H1 (cell line): ENCODE results near the gene RAMP3. TPM values are rescaled to one million over a fixed set of nuclear protein-coding genes. Genes with fewer than 3 reads are reported as not detected.

ENCODE experiments used
- ASH2L ChIP-seq: fragments of 200-600, 300-600 bp; sonication (generic); IDR thresholded peaks from one replicate; pipeline ENCODE4 v1.7.1; 2017; ENCODE audit warnings: low read length
- BRCA1 ChIP-seq: IDR thresholded peaks from 2 replicates; pipeline ENCODE4 v1.6.1; 2012; ENCODE audit warnings: low read depth, low read length, improper control_type of control experiment
- CHD1 ChIP-seq: IDR thresholded peaks from 2 replicates; pipeline ENCODE4 v1.6.1; 2012; ENCODE audit warnings: low read depth, low read length, improper control_type of control experiment
- FOSL1 ChIP-seq: IDR thresholded peaks from 2 replicates; pipeline ENCODE4 v1.6.1; 2011; ENCODE audit warnings: mild to moderate bottlenecking, low read depth, low read length, moderate library complexity; ENCODE audit not compliant: insufficient read depth
- GTF2F1 ChIP-seq: IDR thresholded peaks from 2 replicates; pipeline ENCODE4 v1.6.1; 2012; ENCODE audit warnings: low read depth, low read length, improper control_type of control experiment, borderline replicate concordance
- JUND ChIP-seq: IDR thresholded peaks from 2 replicates; pipeline ENCODE4 v1.6.1; 2011; ENCODE audit warnings: mild to moderate bottlenecking, improper control_type of control experiment, low read length
- KDM1A ChIP-seq: fragments of 200-600, 300-600 bp; sonication (generic); IDR thresholded peaks from 2 replicates; pipeline ENCODE4 v1.7.1; 2016; ENCODE audit warnings: mild to moderate bottlenecking, low read length, borderline replicate concordance
- MAFK ChIP-seq: IDR thresholded peaks from 2 replicates; pipeline ENCODE4 v1.6.1; 2012; ENCODE audit warnings: low read depth, mild to moderate bottlenecking, improper control_type of control experiment, low read length
- POLR2A ChIP-seq, 2 experiments: IDR thresholded peaks; 1 replicate in 1 of 2; 2 replicates in 1 of 2; pipeline ENCODE4 v1.6.1; 2011; ENCODE audit warnings: low read depth in 2 of 2, low read length in 2 of 2, mild to moderate bottlenecking in 2 of 2; ENCODE audit errors: control extremely low read depth in 1 of 2
- POU5F1 ChIP-seq: IDR thresholded peaks from 2 replicates; pipeline ENCODE4 v1.6.1; 2011; ENCODE audit warnings: low read depth, mild to moderate bottlenecking, low read length, moderate library complexity
- RAD21 ChIP-seq, 2 experiments: IDR thresholded peaks in 1 of 2; conservative IDR thresholded peaks in 1 of 2; 2 replicates each; pipeline ENCODE4 v1.6.1; 2011; ENCODE audit warnings: low read depth in 2 of 2, low read length in 2 of 2, improper control_type of control experiment in 1 of 2, inconsistent platforms in 1 of 2, mild to moderate bottlenecking in 1 of 2, moderate library complexity in 1 of 2
- RNF2 ChIP-seq: fragments of 200-900, 300-1000 bp; sonication (generic); IDR thresholded peaks from 2 replicates; pipeline ENCODE4 v1.7.1; 2016; ENCODE audit warnings: borderline replicate concordance, low read depth, mild to moderate bottlenecking, antibody characterized with exemption, low read length; ENCODE audit not compliant: poor library complexity, severe bottlenecking; ENCODE audit errors: missing control alignments
- SAP30 ChIP-seq: fragments of 300-600 bp; sonication (generic); IDR thresholded peaks from 2 replicates; pipeline ENCODE4 v1.7.1; 2012; ENCODE audit warnings: low read length, moderate library complexity, mild to moderate bottlenecking, inconsistent platforms; ENCODE audit not compliant: insufficient read depth, insufficient replicate concordance
- SP4 ChIP-seq: IDR thresholded peaks from 2 replicates; pipeline ENCODE4 v1.6.1; 2012; ENCODE audit warnings: low read length, inconsistent platforms
- SRF ChIP-seq: IDR thresholded peaks from 2 replicates; pipeline ENCODE4 v1.6.1; 2011; ENCODE audit warnings: mild to moderate bottlenecking, low read depth, low read length, moderate library complexity
- TAF1 ChIP-seq: IDR thresholded peaks from 2 replicates; pipeline ENCODE4 v1.6.1; 2011; ENCODE audit warnings: mild to moderate bottlenecking, low read depth, low read length
- ZNF274 ChIP-seq: IDR thresholded peaks from 2 replicates; pipeline ENCODE4 v1.7.0; 2012; ENCODE audit warnings: low read length, borderline replicate concordance; ENCODE audit errors: extremely low read depth
- polyA plus RNA-seq, 7 experiments: library from polyadenylated mRNA; depleted of rRNA in 3 of 7; stranded (reverse) in 5 of 7; unstranded in 2 of 7; fragments of >200 nt in 5 of 7; fragments of 200-250 nt in 2 of 7; gene quantifications; 1 replicate in 5 of 7; 2 replicates in 1 of 7; 4 replicates in 1 of 7; pipeline versions ENCODE4 v1.2.1 to v1.2.3, GENCODE V29; 2011 to 2013; ENCODE audit warnings: missing spikeins in 2 of 7, mixed read lengths in 2 of 7
- total RNA-seq: library from RNA; stranded (reverse); fragmentation: NEBNext Ultra II Directional; extraction: Animal tissue kit (Norgen Biotek cat#: 25700); gene quantifications from 2 replicates; pipeline ENCODE4 v1.2.1, GENCODE V29; 2021
- TF ChIP-seq, protein P1 (sequence below), 3 experiments: IDR thresholded peaks; 1 replicate in 2 of 3; 2 replicates in 1 of 3; pipeline versions ENCODE4 v1.5.1 to v1.6.1; 2011; ENCODE audit warnings: low read length in 3 of 3, mild to moderate bottlenecking in 3 of 3, inconsistent platforms in 2 of 3, low read depth in 1 of 3, moderate library complexity in 1 of 3; ENCODE audit not compliant: insufficient read depth in 1 of 3; ENCODE audit errors: control extremely low read depth in 1 of 3
- TF ChIP-seq, protein P2 (sequence below): IDR thresholded peaks from 2 replicates; pipeline ENCODE4 v1.6.1; 2012; ENCODE audit warnings: low read length, inconsistent platforms

Gene RAMP3
- total and polyA plus RNA-seq, 2 of the 8 experiments (the other 6 are each of a cell fraction or from before 2014, with no cell fraction given) = 0.88 to 0.98 TPM

DNA sequence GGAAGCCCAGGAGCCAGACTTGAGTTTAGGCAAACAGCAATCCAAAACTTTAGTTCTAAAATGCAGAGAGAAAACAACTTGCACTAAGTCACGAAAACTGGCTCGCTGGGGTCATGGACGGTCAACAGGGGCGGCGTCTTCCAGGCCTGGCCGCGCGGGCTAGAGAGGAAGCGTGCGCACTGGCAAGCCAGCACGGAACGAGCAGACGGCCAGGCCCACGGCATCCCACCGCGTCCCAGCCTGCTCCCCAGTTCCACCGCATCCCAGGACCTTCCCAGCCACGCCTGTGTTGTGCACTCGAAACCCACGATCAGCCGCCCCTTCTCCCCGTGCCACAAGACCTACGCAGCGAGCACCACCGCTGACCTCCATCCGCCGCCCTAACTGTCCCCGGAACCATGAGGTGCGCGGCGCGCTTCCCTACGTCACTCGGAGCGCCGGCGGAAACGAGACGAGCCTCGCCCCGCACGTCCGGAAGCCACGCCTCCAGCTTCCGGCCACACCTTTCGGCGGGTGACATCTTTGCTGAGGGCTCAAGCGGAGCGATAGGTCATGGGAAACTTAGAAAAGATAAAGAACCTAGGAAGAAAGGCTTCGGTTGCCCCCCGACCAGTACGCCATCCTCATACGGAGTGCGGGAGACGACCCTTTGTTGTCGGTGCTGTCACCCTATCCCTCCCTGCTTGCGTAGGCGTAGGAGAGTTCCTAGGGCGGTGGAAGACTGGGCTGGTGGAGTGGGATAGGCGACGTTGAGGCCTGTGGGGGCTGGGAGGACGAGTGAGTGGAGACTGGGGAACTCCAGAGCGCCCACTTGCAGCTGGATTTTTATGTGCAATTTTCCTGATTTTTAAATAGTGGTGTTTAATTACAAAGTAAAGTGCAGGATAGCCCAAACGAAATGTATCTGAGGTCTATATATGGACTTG lies 46.0 kb upstream of the RAMP3 start, which contains the start of gene TBRG4 (continued):
- TF ChIP-seq RNF2 (no peak), POU5F1 (no peak), SP4 (no peak), JUND (peak; percentile 43; the same call in 1 of the 2 replicates), SAP30 (no peak), MAFK (no peak), RAD21 (IDR thresholded peaks at IDR 0.05 in 1 of 2, conservative IDR thresholded peaks at IDR 0.05 in 1 of 2; ENCODE audit: low read depth in 2 of 2, low read length in 2 of 2) (peak; percentile 1 to 15; a peak in 1 of 4 replicates), CHD1 (no peak), SRF (peak; percentile 83), BRCA1 (no peak), TAF1 (peak; percentile 99), FOSL1 (no peak), ASH2L (peak; percentile 93), GTF2F1 (peak; percentile 53), POLR2A (IDR thresholded peaks at IDR 0.05; ENCODE audit: control extremely low read depth in 1 of 2, low read depth in 2 of 2, low read length in 2 of 2) (peak; percentile 95 to 99), KDM1A (no peak), ZNF274 (no peak)
- TF ChIP-seq, protein P1, sequence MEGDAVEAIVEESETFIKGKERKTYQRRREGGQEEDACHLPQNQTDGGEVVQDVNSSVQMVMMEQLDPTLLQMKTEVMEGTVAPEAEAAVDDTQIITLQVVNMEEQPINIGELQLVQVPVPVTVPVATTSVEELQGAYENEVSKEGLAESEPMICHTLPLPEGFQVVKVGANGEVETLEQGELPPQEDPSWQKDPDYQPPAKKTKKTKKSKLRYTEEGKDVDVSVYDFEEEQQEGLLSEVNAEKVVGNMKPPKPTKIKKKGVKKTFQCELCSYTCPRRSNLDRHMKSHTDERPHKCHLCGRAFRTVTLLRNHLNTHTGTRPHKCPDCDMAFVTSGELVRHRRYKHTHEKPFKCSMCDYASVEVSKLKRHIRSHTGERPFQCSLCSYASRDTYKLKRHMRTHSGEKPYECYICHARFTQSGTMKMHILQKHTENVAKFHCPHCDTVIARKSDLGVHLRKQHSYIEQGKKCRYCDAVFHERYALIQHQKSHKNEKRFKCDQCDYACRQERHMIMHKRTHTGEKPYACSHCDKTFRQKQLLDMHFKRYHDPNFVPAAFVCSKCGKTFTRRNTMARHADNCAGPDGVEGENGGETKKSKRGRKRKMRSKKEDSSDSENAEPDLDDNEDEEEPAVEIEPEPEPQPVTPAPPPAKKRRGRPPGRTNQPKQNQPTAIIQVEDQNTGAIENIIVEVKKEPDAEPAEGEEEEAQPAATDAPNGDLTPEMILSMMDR (IDR thresholded peaks at IDR 0.05; ENCODE audit: control extremely low read depth in 1 of 3, insufficient read depth in 1 of 3, low read depth in 1 of 3, low read length in 3 of 3) = peak in 1 of 3 experiments; percentile 7; a peak in 1 of 4 replicates
- TF ChIP-seq, protein P2, sequence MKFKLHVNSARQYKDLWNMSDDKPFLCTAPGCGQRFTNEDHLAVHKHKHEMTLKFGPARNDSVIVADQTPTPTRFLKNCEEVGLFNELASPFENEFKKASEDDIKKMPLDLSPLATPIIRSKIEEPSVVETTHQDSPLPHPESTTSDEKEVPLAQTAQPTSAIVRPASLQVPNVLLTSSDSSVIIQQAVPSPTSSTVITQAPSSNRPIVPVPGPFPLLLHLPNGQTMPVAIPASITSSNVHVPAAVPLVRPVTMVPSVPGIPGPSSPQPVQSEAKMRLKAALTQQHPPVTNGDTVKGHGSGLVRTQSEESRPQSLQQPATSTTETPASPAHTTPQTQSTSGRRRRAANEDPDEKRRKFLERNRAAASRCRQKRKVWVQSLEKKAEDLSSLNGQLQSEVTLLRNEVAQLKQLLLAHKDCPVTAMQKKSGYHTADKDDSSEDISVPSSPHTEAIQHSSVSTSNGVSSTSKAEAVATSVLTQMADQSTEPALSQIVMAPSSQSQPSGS = peak; percentile 21; the same call in 1 of the 2 replicates
